HUDEP-2 (cell line): Measurements from ENCODE around the gene TMIGD2.

ENCODE experiments used
- DNase-seq, 76 experiments: peaks; one replicate each; lab custom pipeline; 2025; ENCODE audit not compliant: unreplicated experiment in 76 of 76; lab: John Stamatoyannopoulos, UW

The TMIGD2 gene

GRCh38 chr19:4327252-4327876 lies 25.2 kb upstream of the TMIGD2 start:
- peak in 75 of 76 experiments; percentile 78 to 100 (median 96) for DNase-seq

GRCh38 chr19:4326837-4327251 lies 24.7 kb upstream of the TMIGD2 start:
- DNase-seq: peak in 46 of 76 experiments; percentile 13 to 67 (median 44)

GRCh38 chr19:4326215-4326836 lies 24.1 kb upstream of the TMIGD2 start:
- DNase-seq: no peak

GRCh38 chr19:4324228-4324627 lies 22.0 kb upstream of the TMIGD2 start:
- DNase-seq: no peak

GRCh38 chr19:4323692-4324091 lies 21.5 kb upstream of the TMIGD2 start:
- DNase-seq: no peak

- no peak for DNase-seq
Measured at GRCh38 chr19:4322942-4323665, 20.9 kb upstream of the TMIGD2 start.

GRCh38 chr19:4320419-4320818 lies 18.2 kb upstream of the TMIGD2 start:
- no peak for DNase-seq

- no peak for DNase-seq
Measured at GRCh38 chr19:4319067-4319718, 17.0 kb upstream of the TMIGD2 start.

GRCh38 chr19:4318460-4318859 lies 16.3 kb upstream of the TMIGD2 start:
- DNase-seq: no peak

GRCh38 chr19:4316956-4317355 lies 14.8 kb upstream of the TMIGD2 start:
- DNase-seq: no peak

- DNase-seq: no peak
Measured at GRCh38 chr19:4313847-4314490, 11.8 kb upstream of the TMIGD2 start.

GRCh38 chr19:4310247-4311121 lies 8.3 kb upstream of the TMIGD2 start:
- peak in 10 of 76 experiments; percentile 7 to 31 (median 21) for DNase-seq

- DNase-seq: no peak
Measured at GRCh38 chr19:4305659-4306058, 3.5 kb upstream of the TMIGD2 start.

GRCh38 chr19:4305257-4305612 lies 3.0 kb upstream of the TMIGD2 start:
- DNase-seq: no peak

GRCh38 chr19:4304538-4305256 lies 2.5 kb upstream of the TMIGD2 start, which contains the start of gene FSD1:
TSS of gene FSD1 (plus strand) at chr19:4304598. CDS start at chr19:4304747, 149 bp downstream.
- peak in 43 of 76 experiments; percentile 10 to 71 (median 39) for DNase-seq

GRCh38 chr19:4303819-4304537 lies 1.8 kb upstream of the TMIGD2 start:
- no peak for DNase-seq

- no peak for DNase-seq
Measured at GRCh38 chr19:4301590-4302242, 473 bp downstream of the TMIGD2 start.

- no peak for DNase-seq
Measured at GRCh38 chr19:4300589-4300988, 1.6 kb downstream of the TMIGD2 start.
